Left hindlimb (tissue), 1 donor: ENCODE data around the gene KXD1.

ENCODE experiments used
- DNase-seq: peaks from one replicate; pipeline ENCODE4 v3.0.0-alpha.2; 2018

KXD1 gene

DNA sequence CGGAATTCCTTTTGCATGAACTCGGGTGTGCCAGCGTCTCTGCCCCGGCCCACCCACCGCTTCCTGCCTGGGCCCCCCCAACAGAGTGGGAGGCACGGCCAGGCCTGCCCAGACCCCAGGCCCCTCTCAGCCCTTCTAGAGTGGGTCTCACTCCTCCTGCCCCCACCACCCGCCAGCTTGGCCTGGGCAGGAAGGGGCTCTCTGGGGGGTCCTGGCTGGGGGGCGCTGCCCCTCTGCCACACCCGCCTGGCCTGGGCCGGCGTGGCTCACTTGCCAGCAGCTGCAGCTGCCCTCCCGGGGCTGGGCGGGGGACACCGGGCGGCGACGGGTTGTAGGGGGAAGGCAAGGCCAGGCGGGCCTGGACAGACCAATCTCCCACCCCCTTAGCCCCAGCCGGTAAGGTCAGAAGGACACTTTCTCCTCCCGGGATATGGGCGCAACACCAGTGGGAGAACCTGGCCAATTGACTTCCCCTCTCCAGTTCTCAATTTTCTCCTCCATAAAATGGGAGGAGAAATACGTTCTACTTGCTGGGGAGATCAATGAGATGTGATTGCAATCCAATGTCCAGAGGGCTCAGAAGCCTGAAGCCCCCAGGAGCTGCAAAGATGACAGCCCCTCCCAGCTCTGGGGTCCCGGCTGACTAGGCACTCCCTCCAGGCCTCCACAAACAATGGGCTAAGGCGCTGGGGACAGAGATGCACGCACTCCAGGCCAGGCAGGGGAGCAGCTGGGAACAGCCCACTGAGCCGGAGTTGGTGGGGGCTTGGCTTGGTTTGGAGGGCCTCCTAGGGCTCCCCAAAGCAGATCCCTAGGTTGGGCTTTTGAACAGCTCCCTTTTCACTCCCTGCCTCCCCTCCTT lies 46.5 kb downstream of the KXD1 start:
- no peak for DNase-seq

DNA sequence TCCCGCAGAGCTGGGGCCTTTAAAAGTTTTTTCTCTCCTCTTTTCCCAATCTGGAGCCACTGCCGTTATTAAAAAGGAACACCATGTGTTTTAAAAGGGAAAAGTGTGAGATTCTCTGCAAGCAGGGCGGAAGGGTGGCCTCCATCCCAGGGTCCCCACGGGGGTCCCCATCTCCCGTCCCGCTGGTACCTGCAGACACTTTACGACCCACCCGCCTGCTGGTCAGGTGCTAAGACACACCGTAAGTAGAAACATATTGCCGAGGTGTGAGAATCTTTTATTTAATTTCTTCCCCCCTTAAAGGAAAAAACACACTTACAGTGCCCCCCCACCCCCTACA lies 47.1 kb downstream of the KXD1 start:
- no peak for DNase-seq

GRCh38 chr19:18605196-18605545 lies 47.5 kb downstream of the KXD1 start:
- no peak for DNase-seq

GRCh38 chr19:18605546-18606280 lies 48.0 kb downstream of the KXD1 start:
- DNase-seq = no peak

DNA sequence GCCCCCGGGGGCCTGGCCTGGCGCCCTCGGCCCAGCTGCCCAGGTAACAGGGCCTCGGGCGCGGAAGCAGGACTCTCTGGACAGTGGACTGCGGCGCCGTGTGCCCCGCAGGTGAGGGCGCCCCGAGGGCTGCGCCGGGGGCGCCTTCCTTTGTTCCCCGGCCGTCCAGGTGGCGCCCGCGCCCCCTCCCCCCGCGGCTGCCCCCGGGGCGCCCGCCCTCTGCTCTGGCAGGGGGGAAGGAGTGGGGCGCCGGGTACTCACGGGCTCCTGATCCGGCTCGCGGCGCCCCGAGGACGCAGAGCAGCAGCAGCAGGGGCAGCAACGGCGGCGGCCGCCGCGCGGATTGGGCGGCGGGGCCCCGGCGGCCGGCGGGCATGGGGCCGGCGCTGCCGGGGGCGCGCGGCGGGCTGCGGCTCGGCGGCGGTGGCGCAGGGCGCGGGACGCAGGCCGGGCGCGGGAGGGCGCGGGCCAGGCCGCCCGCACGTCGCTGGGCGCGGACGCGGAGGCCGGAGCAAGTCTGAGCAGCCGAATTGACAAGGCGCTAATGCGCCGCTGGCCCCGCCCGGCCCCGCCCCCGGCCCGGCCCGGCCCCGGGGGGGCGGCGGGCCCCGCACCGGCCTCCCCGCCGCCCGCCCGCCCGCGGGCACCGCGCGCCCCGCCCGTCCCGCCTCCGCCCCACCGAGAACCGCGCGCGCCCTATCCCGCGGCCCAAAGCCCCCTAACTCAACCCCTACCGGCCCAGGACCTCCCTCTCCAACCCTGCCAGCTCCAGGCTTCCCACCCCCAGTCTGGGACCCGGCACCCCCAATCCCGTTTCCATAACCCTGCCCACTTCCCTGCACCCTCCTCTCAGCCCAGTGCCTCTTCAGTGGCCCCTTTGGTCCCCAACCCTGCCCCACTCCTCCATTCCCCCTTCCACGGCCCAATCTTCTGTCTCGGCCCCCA lies 48.9 kb downstream of the KXD1 start, which contains the start of gene CRLF1:
Gene CRLF1, minus strand, starts transcription at position 519 of the 945 bp plus-strand sequence. Its CDS starts 143 bp downstream, at position 376.
- DNase-seq = no peak

GRCh38 chr19:18607226-18608101 lies 49.8 kb downstream of the KXD1 start:
- DNase-seq = no peak

- DNase-seq = no peak
Measured at GRCh38 chr19:18608102-18608804, 50.6 kb downstream of the KXD1 start.

DNA sequence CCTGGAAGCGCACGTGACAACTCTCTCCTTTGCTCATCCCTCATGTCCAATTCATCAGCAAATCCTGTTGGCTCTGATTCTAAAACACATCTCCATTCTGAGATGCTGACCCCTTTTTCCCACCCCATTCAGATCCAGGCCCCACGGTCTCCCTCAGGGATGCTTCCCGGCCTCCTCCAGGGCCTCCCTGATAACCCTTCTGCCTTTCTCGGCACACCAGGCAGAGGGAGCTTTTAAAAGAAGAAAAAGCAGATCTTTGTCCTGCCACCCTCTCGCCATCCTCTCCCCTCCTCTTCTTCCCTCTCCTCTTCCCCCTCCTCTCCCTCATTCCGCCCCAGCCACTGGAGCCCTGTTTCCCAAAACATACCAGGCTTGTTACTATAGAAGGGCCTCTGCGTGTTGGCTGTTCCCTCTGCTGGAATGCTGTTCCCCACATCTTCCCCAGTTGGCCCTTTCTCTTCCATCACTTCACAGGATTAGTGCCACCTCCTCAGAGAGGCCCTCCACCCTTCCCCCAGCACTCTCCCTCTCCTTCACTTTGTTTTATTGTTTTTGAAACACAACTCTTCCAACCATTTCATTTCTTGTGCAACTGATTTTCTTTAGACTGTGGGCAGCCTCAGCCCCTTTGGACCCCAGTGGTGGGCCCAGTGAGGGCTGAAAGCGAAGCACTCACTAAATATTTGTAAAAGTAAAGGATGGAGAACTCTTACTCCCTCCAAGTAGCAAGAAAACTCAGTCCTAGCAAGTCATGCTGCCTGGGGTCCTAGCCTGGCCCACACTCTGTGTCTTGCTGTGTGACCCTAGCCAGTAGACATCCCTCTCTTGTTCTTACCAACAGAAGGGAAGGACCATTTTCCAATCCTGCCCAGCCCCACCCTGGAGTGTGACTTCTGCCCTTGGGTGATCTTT lies 51.4 kb downstream of the KXD1 start:
- DNase-seq = no peak

- no peak for DNase-seq
Measured at GRCh38 chr19:18609717-18610051, 52.0 kb downstream of the KXD1 start.

DNA sequence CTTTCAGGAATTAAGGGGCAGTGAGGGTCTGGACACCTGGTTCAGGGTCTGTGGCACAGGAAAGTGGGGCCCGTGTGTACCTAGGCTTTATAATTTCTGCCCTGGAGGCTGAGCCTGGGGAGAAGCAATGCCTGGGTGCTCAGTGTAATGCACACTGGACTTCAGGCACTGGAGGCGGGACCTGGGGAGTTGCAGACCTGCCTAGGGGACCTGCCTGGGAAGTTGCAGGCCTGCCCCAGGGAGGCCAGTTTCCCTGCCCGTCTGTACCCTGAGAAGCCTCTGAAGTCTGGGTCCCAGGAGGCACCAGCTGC lies 52.5 kb downstream of the KXD1 start:
- no peak for DNase-seq

DNA sequence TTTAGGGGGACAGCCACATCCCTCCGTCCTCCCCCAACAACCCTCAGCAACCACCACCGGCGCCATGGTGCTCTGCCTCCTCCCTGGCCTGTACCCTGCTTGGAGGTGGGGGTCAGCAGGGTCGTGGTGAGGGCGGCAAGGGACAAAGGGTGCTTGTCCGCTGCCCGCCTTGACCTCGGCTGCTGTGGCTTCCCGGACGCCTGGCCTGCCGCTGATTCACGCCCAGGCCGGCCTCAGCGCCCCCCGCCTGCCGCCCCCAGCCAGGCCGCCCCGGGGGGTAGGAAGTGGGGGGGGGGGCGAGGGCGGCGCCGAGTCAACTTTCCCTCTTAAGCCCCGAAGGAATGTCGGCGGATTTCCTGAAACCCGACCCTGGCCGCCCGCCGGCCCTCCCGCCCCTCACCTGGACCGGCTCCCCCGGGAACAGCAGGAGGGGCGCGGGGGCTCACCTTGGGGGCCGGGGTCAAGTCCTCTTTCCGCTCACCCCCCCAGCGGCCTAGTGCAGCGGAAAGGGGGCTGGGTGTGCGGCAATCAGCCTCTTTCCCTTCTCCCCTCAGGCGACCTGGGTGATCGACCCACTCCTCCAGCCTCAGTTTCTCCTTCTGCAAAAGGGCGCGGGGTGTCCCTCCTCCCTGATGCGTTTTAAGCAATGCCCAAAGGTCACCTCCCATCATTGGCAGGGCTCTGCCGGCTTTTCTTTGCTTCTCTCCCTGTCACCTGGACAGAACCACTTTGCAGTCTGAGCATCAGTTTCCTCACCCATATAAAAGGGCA lies 53.1 kb downstream of the KXD1 start:
- no peak for DNase-seq

- no peak for DNase-seq
Measured at GRCh38 chr19:18611327-18612050, 53.8 kb downstream of the KXD1 start.

DNA sequence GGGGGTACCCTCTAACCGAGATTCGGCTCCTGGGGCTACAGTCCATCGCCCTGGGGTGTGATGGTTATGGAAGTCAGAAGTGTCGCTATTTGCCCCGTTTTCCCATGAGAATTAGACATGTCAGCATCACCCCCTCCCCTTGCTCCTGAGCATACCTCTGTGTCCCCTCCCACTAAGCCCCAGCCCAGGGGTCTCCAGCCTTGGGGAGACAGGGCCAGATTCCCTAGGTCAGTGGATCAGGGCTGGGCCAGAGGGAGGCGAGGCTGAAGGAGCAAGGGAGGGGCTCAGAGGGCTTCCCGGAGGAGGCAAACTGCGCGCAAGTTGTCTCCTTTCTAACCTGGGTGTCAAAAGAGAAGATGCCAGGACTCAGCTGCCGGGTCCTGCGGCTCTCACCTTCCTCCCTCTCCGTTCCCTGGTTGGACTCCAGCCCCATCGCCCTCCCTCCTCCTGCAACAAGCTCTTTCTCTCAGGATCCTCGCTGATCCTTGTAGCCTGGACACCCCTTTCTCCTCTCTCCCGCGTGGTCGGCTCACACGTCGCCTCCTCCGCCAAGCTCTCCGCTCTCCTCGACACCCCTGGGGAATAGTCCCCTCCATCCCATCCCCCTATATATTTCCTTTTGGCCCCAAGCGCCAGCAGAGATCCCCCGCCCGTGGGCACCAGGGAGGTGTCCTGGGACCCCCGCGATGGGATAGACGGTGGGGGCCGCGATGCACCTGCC lies 54.5 kb downstream of the KXD1 start:
- no peak for DNase-seq

DNA sequence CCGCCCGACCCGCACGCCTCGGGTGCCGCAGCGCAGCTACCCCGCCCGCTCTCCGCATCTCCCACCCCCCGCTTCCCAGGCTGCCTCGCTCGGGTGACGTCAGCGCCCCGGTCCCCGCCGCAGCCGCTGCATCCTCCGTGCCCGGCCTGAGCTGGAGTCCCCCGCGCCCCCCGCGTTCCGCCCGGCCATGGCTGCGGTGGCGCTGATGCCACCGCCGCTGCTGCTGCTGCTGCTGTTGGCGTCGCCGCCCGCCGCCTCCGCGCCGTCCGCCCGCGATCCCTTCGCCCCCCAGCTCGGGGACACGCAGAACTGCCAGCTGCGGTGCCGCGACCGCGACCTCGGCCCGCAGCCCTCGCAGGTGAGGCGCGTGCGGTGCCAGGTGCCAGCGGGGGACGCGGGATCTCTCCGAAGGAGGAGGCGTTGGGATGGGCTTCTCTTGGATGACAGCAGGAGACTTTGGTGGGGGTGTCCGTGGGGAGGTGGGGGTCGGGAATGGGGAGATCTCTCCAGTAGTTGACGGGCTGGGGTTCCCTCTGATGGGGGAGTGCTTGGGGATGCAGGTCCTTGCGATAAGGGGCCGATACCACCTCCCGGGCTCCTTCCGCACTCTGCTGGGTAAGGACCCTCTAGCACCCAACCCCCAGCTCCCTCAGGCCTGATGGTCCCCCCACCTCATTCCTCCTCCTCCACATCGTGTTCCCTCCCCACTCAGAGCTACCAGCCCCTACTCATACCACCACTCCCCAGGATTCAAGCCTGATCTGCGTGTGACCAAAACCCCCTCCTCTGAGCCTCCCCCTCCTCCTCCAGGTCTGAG lies 55.3 kb downstream of the KXD1 start, which contains the start of gene TMEM59L:
Gene TMEM59L, plus strand, starts transcription at position 99 of the 817 bp plus-strand sequence. Its CDS starts 89 bp downstream, at position 188.
- DNase-seq = no peak

- DNase-seq = no peak
Measured at GRCh38 chr19:18613589-18614234, 56.0 kb downstream of the KXD1 start.

DNA sequence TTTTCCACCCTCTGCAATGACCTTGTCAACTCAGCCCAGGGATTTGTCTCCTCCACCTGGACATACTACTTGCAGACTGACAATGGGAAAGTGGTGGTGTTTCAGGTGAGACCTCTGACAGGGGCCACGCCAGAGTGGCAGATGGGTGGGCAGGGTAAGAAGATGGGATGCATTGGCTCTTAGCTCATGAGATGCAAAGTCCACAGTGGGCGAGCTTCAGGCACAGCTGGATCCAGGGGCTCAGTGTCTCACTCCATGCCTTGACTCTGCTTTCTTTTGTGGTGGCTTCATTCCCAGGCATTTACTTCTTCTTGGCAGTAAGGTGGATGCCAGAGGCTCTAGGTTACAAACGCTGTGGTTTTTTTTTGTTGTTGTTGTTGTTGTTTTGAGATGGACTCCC lies 58.4 kb downstream of the KXD1 start:
- no peak for DNase-seq

- DNase-seq = no peak
Measured at GRCh38 chr19:18617562-18617961, 59.9 kb downstream of the KXD1 start.
